GM21515 (cell line): ENCODE data around the gene PSG3.
"Not testable (repeated sequence)": the region's sequence is repeated elsewhere in the genome, so short reads cannot be mapped to it uniquely, and the experiment has no call there.

Source experiments
- ATAC-seq: cut with Tn5 transposase; IDR thresholded peaks from one replicate; pipeline ENCODE4 v1.9.1; 2021; ENCODE audit not compliant: unreplicated experiment

The PSG3 gene

DNA sequence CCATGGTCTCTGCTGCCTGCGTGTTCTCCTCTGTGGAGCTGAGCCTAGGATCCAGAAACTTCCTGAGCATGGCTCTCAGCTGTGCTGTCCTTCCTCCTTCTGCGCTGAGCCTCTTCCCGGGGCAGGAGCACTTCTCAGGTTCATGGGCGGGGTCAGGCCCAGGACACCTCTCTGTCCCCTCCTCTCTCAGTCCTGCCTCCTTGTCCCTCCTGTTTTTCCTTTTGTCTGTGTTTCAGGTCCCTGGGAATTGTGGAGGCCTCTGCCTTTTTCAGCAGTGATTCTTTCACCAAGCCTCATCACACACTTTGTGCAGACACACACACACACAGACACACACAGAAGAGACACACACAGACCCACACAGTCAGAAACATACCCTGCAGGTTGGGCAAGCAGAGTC, at the start of gene PSG3:
TSS of gene PSG3 (minus strand) at position 101 of the 400 bp plus-strand sequence. CDS start at position 4, 97 bp downstream.
- not testable (repeated sequence) for ATAC-seq

DNA sequence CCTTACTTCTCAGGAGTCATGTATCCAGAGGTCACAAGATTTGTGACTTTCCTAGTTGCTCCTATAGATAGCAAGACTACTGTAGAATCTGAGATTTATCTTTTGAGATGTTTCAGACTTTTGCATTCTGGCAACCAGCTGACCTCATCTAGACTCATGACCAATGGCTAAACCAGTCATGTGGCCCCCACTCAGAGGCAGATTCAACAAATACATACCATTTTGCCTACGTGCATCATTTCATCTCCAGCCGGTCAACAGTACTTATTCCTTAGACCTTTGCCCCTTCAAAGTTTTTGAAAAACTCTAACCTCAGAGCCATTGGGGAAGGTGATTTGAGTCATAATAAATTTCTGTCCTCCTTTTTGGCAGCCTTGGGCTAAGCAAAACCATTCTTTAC, 48.5 kb upstream of the PSG3 start:
- ATAC-seq: not testable (repeated sequence)

DNA sequence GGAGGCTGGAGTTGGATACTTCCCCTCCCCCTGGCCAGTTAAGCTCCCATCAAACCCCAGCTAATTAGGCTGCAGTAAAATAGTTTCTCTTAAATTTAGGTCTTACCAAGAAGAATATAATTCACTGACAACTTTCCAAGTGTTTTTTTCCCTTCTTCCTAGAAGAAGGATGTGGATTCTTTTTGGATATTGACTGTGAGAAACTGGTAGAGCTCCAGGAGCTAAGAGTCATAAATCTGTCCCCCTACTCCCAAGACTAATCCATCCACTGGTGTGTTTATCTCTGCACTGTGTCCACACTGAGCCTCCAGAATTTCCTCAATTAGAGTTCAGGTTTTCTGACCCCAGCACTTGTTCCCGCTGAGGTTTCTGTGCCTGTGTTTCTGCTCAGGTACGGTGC, 47.5 kb upstream of the PSG3 start:
- ATAC-seq: not testable (repeated sequence)

DNA sequence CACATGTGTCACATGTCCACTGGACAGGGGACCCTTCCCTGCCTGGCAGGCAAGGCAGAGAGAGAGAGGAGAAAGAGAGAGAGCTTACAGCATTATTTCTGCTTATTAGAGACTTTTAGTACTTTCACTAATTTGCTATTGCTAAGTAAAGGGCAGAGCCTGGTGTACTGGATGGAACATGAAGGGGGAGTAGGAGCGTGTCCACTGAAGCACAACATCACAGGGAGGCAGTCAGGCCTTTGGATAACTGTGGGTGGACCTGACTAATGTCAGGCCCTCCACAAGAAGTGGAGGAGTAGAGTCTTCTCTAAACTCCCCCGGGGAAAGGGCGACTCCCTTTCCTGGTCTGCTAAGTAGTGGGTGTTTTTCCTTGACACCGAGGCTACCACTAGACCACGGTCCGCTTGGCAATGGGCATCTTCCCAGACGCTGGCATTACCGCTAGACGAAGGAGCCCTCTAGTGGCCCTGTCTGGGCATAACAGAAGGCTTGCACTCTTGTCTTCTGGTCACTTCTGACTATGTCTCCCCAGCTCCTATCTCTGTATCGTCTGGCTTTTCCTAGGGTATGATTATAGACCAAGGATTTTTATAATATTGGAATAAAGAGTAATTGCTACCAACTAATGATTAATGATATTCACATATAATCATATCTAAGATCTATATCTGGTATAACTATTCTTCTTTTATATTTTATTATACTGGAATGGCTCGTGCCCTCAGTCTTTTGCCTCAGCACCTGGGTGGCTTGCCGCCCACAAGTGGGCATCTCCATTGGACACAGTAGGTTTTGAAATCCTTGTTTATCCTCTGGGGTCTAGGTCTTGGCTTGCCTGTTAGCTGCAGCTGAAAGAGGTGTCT, 36.7 kb upstream of the PSG3 start:
- ATAC-seq: not testable (repeated sequence)

DNA sequence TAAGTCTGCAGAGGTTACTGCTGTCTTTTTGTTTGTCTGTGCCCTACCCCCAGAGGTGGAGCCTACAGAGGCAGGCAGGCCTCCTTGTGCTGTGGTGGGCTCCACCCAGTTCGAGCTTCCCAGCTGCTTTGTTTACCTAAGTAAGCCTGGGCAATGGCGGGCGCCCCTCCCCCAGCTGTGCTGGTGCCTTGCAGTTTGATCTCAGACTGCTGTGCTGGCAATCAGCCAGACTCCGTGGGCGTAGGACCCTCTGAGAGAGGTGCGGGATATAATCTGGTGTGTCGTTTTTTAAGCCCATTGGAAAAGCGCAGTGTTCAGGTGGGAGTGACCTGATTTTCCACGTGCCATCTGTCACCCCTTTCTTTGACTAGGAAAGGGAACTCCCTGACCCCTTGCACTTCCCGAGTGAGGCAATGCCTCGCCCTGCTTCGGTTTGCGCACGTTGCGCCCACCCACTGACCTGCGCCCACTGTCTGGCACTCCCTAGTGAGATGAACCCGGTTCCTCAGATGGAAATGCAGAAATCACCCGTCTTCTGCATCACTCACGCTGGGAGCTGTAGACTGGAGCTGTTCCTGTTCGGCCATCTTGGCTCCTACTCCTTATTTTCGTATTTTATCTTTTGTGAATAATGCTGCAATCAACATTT, 34.4 kb upstream of the PSG3 start:
- not testable (repeated sequence) for ATAC-seq

DNA sequence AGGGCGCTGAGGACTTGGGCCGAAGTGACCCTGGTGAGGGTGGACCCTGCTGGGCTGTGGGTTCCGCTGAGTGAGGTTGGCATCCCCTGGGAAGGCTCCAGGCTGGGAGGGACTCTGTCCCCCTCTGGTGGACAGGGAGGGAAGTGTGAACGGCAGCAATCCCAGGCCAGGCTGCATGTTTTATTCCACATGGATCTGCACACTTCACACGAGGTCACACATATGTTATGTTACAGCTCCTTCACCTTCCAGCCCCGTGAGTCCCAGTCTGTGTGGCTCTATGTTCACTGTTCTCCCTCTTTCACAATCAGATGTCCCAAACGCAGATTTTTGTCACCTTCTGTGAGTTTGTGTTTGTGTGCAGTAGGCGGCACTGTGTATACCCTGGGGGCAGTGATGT, 27.0 kb upstream of the PSG3 start:
- not testable (repeated sequence) for ATAC-seq

DNA sequence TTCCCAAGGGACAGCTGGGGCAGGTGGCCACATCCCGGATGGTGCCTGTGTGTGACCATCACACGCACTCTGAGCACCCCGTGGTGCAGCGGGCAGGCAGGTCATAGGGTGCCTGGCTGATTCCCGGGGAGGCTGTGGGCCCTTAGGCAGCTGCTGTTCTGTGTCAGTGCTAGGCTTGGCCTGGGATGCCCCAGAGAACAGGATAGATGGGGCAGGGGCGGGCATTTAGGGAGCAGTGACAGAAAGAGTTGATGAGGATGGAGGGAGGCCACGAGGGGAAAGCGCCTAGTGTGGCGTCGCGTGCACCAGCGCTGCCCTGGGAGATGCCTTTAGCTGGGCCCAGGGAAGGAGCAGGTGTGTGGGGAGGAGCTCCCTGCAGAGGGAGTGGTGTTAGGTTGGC, 26.6 kb upstream of the PSG3 start:
- not testable (repeated sequence) for ATAC-seq

DNA sequence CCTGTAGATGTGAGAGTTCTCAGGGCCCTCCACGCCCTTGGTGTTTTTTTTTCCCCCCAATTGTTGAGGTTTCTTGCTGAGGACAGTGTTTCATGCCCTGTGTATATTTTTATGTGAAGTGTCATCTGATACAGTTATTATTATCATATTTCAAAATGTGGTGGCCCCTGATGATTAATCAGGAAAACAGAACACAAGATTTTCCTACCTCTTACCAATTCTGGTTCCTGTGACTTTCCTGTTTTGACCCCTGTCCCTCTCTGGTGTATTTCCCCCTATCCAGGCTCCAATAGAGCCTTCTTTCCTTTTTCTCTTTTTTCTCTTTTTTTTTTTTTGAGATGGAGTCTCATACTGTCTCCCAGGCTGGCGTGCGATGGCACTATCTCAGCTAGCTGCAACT, 24.6 kb upstream of the PSG3 start:
- no peak for ATAC-seq

DNA sequence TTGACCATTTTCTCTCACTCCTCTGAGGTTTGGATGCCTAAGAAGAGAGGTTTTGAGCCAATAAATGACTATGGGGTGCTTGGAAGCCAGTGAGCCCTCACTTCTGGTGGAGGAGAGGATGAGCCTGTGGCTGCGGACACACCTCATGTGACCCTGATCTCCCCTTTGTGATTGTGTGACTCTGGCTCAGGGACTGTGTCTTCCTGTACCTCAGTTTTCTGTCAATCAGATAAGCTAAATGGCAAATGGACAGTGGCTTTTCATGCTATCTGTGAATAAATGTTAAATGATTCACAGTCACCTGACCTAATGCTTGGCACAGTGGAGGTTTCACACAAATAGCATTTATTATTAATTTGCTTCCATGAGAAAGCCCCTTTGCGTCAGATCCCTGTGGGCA, 22.5 kb upstream of the PSG3 start:
- ATAC-seq: no peak

DNA sequence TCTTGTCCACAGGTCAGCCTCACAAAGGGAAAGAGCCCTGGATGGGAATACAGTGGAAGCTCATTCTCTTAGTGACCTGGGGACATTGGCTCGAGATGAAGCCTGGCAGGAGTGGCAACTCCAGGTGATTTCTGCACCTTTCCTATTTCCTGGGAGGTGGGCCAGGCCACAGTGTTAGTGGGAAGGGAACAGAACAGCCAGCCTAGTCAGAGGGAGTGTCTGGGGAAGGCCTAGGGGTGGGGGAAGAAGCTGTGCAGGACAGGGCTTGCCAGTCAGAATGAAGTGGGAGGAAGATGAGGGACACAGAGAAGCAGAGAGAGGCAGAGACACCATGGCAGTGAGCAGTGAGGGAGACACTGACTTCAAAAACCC, 21.6 kb upstream of the PSG3 start:
- not testable (repeated sequence) for ATAC-seq

DNA sequence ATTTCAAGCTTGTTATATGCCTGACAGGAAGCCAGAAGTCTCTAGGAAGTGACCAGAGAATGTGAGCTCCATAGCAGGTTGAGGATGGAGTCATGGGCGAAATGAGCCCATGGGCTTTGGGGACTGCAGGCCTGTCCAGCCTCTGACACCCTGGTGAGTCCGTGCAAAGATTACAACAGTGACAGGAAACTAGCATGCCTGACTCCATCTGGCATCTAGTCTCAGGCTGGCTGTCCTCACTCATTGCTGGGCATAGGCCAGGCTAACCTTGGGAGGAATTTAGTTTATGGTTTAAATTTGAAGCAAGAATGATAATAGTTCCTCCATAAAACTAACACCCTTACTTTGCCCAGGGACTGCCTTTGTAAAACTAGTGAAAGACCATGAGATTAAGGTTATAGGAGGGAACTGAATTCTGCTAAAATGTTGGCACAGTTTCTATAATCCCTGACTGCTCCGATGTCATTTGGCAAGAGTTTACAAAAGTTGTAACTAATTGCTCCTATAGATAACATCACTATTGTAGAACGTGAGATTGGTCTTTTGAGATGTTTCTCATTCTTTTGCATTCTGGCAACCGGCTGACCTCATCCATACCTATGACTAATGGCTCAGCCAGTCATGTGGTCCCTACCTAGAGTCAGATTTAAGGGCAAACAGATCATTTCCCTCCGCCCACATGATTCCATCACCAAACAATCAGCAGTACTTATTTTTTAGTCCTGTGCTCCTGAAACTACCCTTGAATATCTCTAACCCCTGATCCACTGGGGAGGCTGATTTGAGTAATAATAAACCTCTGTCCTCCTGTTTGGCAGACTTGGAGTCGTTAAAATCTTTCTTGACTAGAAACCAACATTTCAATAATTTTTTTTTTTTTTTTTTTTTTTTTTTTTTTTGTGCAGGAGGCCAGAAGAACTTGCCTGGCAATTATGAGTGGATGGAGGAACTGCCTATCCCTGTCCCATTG, 21.0 kb upstream of the PSG3 start:
- ATAC-seq: not testable (repeated sequence)

DNA sequence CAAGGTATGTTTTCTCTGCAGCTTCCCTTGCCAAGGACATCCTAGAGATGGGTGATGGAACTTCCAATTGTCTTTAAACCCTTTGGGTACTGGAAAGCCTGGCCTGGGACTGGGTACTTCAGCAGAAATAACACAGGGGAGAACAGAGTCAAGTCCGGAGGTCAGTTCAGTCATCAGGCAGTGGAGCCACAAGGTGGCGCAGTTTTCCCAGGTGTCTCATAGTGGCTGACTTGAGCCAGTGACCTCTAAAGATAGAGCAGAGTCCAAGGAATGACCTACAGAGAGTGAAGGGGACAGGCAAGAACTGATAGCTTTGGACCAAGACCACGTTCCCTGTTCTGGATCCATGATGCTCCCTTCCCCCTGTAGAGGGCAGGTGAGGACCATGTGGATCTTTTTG, 18.4 kb upstream of the PSG3 start:
- ATAC-seq: not testable (repeated sequence)

DNA sequence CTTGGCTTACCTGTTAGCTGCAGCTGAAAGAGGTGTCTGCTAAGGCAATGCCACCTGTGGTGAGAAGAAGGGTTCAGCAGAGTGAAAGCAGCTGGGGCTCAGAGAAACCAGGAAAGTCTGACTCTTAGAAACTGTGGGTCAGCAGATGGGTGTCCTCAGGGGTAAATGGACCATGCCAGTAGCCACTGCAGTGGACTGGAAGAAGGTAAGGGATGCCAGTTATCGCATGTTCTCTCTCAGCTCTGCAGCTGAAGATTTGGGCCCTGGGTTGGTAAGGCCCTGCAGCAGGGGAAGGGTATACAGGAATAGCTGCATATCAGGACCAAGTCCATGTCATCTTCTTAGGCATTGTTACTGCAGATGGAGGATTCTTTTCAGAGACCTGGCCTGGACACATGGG, 12.0 kb upstream of the PSG3 start:
- ATAC-seq: not testable (repeated sequence)

DNA sequence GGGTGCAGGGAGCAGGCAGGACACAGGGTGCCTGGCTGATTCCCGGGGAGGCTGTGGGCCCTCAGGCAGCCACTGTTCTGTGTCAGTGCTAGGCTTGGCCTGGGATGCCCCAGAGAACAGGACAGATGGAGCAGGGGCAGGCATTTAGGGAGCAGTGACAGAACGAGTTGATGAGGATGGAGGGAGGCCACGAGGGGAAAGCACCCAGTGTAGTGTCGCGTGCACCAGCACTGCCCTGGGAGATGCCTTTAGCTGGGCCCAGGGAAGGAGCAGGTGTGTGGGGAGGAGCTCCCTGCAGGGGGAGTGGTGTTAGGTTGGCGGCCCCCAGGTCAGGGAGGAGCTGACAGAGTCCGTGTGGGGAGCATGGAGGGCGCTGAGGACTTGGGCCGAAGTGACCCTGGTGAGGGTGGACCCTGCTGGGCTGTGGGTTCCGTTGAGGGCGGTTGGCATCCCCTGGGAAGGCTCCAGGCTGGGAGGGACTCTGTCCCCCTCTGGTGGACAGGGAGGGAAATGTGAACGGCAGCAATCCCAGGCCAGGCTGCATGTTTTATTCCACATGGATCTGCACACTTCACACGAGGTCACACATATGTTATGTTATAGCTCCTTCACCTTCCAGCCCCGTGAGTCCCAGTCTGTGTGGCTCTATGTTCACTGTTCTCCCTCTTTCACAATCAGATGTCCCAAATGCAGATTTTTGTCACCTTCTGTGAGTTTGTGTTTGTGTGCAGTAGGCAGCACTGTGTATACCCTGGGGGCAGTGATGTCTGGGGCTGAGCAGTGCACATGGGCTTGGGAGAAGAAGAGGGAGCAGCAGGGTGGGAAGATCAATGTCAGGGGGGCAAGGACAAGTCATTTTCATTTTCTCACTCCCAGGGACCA, 1.7 kb upstream of the PSG3 start:
- ATAC-seq: not testable (repeated sequence)

DNA sequence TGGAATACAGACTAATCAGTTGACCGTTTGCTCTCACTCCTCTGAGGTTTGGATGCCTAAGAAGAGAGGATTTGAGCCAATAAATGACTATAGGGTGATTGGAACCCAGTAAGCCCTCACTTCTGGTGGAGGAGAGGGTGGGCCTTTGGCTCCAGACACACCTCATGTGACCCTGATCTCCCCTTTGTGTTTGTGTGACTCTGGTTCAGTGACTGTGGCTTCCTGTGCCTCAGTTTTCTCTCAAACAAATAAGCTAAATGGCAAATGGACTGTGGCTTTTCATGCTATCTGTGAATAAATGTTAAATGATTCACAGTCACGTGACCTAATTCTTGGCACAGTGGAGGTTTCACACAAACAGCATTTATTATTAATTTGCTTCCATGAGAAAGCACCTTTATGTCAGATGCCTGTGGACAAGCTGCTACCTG, 2.7 kb downstream of the PSG3 start:
- not testable (repeated sequence) for ATAC-seq

DNA sequence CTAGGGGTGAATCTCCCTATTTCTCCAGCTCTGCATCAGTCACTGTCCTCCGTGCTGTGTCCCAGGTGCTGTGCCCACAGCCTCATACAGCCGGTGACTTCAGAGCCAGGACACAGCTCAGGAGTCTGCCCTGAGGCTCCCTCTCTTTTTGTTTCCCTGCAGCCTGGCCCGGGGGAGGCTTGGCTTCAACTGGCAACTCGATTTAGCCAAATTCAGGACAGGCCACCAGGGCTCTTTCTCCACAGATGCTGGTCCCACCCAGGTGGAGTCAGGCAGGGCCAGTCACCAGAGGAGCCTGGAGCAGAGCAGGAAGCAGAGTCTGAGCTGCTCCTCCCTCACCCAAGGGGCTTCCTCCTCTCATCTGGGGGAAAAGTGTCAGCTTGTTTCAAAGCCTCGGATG, 11.9 kb downstream of the PSG3 start:
- not testable (repeated sequence) for ATAC-seq

DNA sequence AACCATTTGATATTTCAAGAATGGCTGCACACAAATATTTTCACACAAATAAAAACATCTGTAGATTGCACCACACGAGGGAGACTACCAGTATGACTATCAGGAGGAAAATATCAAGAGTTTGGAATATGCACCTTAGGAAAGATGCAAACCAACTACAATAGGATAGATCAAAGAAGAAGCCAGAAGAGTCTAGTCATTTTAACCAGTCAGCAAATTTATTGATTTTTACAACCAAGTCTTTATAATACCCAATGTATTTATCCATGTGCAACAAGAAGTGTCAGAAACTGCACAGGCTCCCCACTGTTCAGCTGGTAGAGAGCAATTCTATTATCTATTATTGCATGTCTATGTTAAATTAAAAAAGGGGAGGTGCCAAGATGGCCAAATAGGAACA, 26.3 kb downstream of the PSG3 start:
- ATAC-seq: not testable (repeated sequence)

DNA sequence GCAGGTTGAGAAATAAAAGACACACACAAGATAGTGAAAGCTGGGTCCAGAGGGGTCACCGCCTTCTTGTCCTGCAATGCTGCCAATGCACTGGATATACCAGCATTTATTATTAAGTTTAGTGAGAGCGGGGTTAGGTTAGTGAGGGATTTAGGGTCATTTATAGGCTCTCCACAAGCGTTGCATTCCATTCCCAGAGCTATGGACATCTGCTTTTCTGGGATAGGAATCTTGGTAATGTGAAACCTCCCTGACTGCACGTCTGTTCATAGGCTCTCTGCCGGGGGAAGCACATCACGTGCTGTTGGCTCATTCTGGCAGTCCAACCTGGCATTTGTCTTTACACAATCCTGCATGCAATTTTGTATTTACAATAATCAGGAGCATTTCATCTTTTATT, 27.5 kb downstream of the PSG3 start:
- ATAC-seq: not testable (repeated sequence)

DNA sequence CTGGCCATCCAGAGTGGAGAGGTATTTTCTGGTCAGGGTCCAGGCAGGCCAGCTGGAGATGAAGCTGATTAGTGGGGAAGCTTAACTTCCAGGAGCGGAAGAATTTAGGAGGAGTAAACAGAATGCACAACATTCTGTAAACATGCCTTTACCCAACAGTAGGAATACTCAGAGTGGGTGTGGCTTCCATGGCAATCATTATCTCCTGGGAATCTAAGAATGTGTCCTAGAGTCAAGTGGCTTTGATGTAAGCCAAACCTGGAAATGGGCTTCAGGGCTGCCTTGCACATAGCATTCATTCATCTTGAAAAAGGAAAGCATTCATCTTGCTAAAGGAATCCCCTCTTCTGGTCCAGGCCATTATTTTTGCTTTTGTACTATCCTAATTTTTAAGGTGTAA, 29.3 kb downstream of the PSG3 start:
- not testable (repeated sequence) for ATAC-seq

DNA sequence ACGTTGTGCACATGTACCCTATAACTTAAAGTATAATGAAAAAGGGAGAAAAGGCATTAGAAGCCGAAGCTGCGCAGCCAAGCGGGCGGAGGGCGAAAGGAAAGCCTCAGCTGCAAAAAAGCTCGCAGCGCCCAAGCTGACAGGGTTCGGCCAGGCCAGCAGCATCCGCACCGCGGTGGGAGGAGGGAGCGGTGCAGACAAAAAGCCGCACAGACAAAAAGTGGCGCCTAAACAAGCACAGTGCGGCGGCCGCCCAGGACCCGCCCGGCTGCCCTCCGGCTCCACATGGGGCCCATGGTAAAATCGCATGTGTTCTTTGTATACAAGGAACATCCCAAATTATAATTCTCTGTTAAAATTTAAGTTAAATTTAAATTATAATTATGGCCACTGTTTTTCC, 42.4 kb downstream of the PSG3 start:
- ATAC-seq: no peak
